Measurements from ENCODE around the gene USP16.
"Not testable (repeated sequence)": the region's sequence is repeated elsewhere in the genome, so short reads cannot be mapped to it uniquely, and the experiment has no call there.

The USP16 gene

DNA sequence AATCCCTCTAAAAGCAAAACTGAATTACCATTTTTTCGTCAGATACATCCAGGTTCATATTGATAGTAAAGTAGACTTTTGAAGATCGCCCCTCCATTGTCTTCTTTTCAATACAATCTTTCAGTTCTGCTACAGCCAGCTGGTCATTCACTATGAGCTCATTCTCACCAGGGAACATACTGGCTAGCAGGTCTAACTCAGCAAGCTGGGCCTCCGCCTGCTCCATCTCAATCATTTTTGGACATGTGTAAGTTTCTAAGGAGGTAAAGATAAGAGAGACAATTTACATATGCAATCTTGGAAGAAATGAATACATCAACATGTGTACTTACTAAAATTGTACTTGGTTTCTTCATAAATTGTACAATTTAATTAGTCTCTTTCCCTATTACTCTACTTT lies 16.1 kb upstream of the USP16 start:
- Mint-ChIP-seq H3K4me1 (peaks cover 2% of the 10 kb centered on the region), H3K27ac (no peak overlapping the region), H3K27me3 (no peaks in the 10 kb centered on the region), H3K9me3 (no peaks in the 10 kb centered on the region), H3K4me3 (no peak overlapping the region), H3K36me3 (peaks cover 4% of the 10 kb centered on the region)
- ATAC-seq (ENCODE audit: low read depth) (no peak), DNase-seq (ENCODE audit: low spot score in 2 of 2) (no peak)

DNA sequence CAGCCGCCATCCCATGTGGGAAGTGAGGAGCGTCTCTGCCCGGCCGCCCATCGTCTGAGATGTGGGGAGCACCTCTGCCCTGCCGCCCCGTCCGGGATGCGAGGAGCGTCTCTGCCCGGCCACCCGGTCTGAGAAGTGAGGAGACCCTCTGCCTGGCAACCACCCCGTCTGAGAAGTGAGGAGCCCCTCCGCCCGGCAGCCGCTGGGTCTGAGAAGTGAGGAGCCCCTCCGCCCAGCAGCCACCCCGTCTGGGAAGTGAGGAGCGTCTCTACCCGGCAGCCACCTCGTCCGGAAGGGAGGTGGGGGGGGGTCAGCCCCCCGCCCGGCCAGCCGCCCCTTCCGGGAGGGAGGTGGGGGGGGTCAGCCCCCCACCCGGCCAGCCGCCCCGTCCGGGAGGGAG lies 13.2 kb upstream of the USP16 start:
- H3K9me3 Mint-ChIP-seq; H3K27me3 Mint-ChIP-seq; H3K4me3 Mint-ChIP-seq; H3K27ac Mint-ChIP-seq; H3K36me3 Mint-ChIP-seq; H3K4me1 Mint-ChIP-seq; DNase-seq (ENCODE audit: low spot score in 2 of 2); ATAC-seq (ENCODE audit: low read depth): not testable (repeated sequence)

DNA sequence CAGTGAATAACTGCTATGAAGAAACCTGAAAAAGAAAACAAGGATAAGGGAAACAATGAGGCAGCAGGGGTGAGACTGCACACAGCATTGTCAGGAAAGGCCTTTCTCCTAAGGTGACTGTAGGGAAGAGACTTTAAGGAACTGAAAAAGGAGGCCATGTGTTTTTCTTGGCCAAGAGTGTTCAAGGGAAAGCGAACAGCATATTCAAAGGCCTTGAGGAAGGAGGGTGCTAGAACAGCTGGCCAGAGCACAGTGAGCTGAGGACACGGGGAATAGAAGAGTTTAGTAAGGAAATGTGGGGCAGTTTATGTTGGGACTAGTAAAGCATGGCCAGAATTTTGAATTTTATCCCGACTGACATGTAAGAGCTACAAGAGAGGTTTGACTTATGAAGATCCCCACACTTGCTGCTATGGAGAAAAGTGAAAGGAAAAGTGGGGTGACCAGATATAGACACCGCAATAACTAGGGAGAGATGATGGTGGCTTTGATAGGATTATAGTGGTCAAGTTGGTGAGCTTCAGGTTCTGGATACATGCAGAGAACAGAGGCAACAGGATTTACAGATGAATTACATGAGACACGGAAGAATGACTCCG lies 6.7 kb upstream of the USP16 start:
- peak overlapping the region; percentile 79 for H3K4me3 Mint-ChIP-seq
- no peaks in the 10 kb centered on the region for H3K9me3 Mint-ChIP-seq
- peaks cover 10% of the 10 kb centered on the region for H3K4me1 Mint-ChIP-seq
- ATAC-seq (ENCODE audit: low read depth): no peak
- DNase-seq (ENCODE audit: low spot score in 2 of 2): no peak
- H3K27me3 Mint-ChIP-seq: no peaks in the 10 kb centered on the region
- H3K27ac Mint-ChIP-seq: peak overlapping the region; percentile 80
- no peaks in the 10 kb centered on the region for H3K36me3 Mint-ChIP-seq

DNA sequence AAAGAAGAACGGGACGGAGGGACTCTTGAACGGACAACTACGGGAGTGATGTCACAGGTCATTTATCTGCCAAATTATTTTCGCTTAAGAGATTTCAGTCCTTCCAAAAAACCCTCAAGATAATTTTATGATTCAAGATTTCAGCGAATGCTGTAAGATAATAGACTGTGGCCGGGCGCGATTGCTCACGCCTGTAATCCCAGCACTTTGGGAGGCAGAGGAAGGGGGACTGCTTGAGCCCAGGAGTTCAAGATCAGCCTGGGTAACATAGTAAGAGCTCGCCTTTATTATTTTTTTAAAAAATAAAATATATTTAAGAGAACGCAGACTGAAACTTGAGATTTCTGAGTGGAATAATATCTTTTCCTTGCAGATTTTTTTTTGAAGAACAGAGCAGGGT lies 5.9 kb upstream of the USP16 start:
- Mint-ChIP-seq H3K4me3 (peak overlapping the region; percentile 79), H3K9me3 (no peaks in the 10 kb centered on the region), H3K36me3 (no peaks in the 10 kb centered on the region), H3K27ac (peak overlapping the region; percentile 80), H3K4me1 (peaks cover 10% of the 10 kb centered on the region), H3K27me3 (no peaks in the 10 kb centered on the region)
- no peak for DNase-seq (ENCODE audit: low spot score in 2 of 2)
- no peak for ATAC-seq (ENCODE audit: low read depth)

DNA sequence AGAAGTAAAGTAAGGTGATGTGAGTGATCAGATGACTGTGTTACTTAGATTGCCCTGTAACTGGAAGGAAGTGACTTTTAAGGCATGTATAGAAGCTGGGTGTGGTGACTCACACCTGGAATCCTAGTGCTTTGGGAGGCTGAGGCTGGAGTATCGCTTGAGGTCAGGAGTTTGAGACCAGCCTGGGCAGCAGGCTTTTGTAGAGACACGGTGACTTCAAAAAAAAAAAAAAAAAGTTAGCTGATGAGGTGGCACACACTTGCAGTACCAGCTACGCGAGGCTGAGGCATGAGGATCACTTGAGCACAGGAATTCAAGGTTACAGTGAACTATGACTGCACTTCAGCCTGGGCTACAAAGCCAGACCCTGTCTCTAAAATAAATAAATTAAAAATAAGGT lies 2.3 kb upstream of the USP16 start:
- no peak for ATAC-seq (ENCODE audit: low read depth)
- no peak overlapping the region for H3K4me3 Mint-ChIP-seq
- no peaks in the 10 kb centered on the region for H3K36me3 Mint-ChIP-seq
- no peak overlapping the region for H3K27ac Mint-ChIP-seq
- peaks cover 26% of the 10 kb centered on the region for H3K4me1 Mint-ChIP-seq
- DNase-seq (ENCODE audit: low spot score in 2 of 2): no peak
- H3K27me3 Mint-ChIP-seq: no peaks in the 10 kb centered on the region
- no peaks in the 10 kb centered on the region for H3K9me3 Mint-ChIP-seq

DNA sequence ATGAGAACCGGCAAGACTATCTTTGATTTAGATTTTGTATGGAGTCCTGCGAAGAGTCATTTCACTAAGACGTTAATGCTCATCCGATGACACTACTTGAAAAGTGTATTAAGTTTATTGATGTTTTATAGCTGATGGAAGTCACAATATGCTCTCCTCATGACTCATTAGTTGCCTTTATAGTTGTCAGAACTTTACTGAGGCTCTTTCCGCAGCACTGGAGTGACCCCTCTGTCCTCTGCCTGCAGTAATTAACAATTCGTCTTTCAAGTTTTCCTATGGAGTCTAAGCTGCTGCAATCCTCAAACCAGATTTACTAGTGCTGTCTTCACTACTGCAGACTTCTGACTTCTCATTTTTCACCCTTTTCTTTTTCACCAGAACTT lies 853 bp downstream of the USP16 start:
- DNase-seq (ENCODE audit: low spot score in 2 of 2) (no peak), ATAC-seq (ENCODE audit: low read depth) (no peak)
- no peaks in the 10 kb centered on the region for H3K36me3 Mint-ChIP-seq
- H3K4me3 Mint-ChIP-seq: peak overlapping the region; percentile 97
- H3K27ac Mint-ChIP-seq: peak overlapping the region; percentile 95
- no peaks in the 10 kb centered on the region for H3K27me3 Mint-ChIP-seq
- H3K9me3 Mint-ChIP-seq: no peaks in the 10 kb centered on the region
- H3K4me1 Mint-ChIP-seq: peaks cover 16% of the 10 kb centered on the region

DNA sequence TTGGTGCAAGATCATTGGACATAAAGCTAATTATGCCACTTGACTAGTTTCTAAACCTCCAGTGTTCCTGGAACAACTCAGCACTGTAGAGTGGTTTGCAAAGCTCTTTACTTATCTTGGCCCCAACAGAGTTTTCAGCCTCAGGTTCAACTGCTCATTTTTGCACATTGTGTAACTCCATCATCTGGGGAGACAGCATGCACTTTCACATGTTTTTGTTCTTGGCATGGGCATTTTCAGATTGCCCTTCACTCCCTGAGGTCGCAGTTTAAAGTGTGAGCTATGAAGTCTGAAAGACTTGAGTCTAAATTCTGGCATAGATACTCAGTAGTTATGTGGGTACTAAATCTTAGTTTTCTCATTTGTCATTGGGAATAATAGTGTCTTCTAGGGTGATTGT lies 5.1 kb downstream of the USP16 start:
- no peak overlapping the region for H3K4me3 Mint-ChIP-seq
- peaks cover 22% of the 10 kb centered on the region for H3K4me1 Mint-ChIP-seq
- no peak for DNase-seq (ENCODE audit: low spot score in 2 of 2)
- no peaks in the 10 kb centered on the region for H3K9me3 Mint-ChIP-seq
- ATAC-seq (ENCODE audit: low read depth): no peak
- H3K36me3 Mint-ChIP-seq: peaks cover 14% of the 10 kb centered on the region
- no peak overlapping the region for H3K27ac Mint-ChIP-seq
- no peaks in the 10 kb centered on the region for H3K27me3 Mint-ChIP-seq

DNA sequence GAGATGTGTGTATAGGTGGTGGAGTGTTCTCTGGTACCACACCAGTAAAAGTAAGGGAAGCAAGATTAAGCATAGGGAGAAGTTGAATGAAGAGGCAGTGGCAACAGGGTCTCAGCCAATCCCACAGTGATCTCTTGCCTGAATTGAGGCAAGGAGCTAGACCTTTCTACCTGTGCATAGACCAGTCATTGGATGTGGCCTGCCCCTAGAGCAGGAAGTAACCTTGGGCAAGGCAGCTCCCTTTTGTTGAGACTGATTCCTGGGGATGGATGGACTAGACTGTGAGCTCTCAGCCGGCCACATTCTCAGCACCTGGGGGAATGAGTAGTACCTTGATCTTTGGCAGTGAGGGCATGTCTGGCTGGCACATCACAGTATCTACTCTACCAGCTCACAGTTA lies 6.4 kb downstream of the USP16 start:
- H3K4me3 Mint-ChIP-seq: no peak overlapping the region
- H3K9me3 Mint-ChIP-seq: no peaks in the 10 kb centered on the region
- DNase-seq (ENCODE audit: low spot score in 2 of 2): no peak
- ATAC-seq (ENCODE audit: low read depth): no peak
- peaks cover 16% of the 10 kb centered on the region for H3K36me3 Mint-ChIP-seq
- peak overlapping the region; percentile 28 for H3K27ac Mint-ChIP-seq
- H3K27me3 Mint-ChIP-seq: no peaks in the 10 kb centered on the region
- H3K4me1 Mint-ChIP-seq: peaks cover 15% of the 10 kb centered on the region

DNA sequence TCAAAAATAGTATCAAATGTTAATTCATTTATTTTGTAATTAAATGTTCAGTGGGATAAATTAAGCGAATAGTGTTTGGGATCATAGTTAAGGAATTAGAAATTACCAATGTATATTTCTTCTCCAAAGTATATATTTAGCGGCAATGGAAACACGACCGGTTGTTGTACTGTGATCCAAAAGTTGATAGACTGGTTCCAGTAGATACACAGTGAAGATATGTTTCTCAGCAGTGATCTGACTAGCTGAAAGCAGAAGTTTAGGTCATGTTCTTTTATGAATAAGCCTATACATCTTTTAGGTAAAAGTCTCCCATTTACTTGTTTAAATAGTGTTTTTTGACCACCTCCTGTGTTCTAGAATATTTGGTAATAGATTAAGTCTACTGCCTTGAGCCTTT lies 8.8 kb downstream of the USP16 start:
- ATAC-seq (ENCODE audit: low read depth) (no peak), DNase-seq (ENCODE audit: low spot score in 2 of 2) (no peak)
- no peak overlapping the region for H3K27ac Mint-ChIP-seq
- H3K4me3 Mint-ChIP-seq: no peak overlapping the region
- no peaks in the 10 kb centered on the region for H3K27me3 Mint-ChIP-seq
- no peaks in the 10 kb centered on the region for H3K9me3 Mint-ChIP-seq
- peaks cover 10% of the 10 kb centered on the region for H3K4me1 Mint-ChIP-seq
- peaks cover 22% of the 10 kb centered on the region for H3K36me3 Mint-ChIP-seq

DNA sequence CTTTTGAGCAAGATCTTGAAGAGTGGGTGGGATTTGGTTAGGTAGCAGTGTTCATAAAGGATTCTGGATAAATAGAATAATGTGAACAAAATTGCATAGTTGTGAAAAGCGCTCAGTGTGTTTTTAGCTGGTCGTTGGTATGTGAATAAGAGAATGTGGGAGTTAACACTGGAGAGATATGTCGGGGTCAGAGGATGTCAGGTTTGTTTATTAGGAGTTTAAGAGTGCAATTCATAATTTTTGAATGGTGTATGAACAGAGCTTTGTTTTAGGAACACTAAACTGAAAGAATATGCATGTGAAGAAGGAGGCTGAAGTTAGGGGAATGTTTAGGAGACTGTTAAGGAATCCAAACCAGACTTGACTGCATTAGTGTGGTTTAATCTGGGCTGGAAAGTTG lies 9.4 kb downstream of the USP16 start:
- DNase-seq (ENCODE audit: low spot score in 2 of 2) (no peak), ATAC-seq (ENCODE audit: low read depth) (no peak)
- no peaks in the 10 kb centered on the region for H3K9me3 Mint-ChIP-seq
- peaks cover 23% of the 10 kb centered on the region for H3K36me3 Mint-ChIP-seq
- peak overlapping the region; percentile 2 for H3K27ac Mint-ChIP-seq
- H3K27me3 Mint-ChIP-seq: no peaks in the 10 kb centered on the region
- no peak overlapping the region for H3K4me3 Mint-ChIP-seq
- peaks cover 10% of the 10 kb centered on the region for H3K4me1 Mint-ChIP-seq

DNA sequence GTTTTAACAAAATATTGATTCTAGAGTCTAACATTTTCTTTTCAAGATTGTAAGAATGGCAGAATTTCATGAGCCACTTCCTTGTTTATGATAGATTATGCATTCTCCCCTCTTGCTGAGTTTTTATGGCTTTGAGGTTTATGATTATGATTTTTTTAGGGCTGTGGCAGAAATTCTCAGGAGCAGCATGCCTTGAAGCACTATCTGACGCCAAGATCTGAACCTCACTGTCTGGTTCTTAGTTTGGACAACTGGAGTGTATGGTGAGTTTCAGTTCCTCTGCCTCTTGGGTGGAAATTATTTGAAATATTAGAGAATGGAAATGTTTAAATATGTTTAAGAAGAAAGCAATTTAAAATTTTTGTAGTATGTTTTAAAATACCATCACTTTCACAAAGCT lies 10.2 kb downstream of the USP16 start:
- no peak for DNase-seq (ENCODE audit: low spot score in 2 of 2)
- H3K36me3 Mint-ChIP-seq: peaks cover 24% of the 10 kb centered on the region
- H3K4me1 Mint-ChIP-seq: peaks cover 10% of the 10 kb centered on the region
- H3K9me3 Mint-ChIP-seq: no peaks in the 10 kb centered on the region
- no peak overlapping the region for H3K27ac Mint-ChIP-seq
- no peak overlapping the region for H3K4me3 Mint-ChIP-seq
- ATAC-seq (ENCODE audit: low read depth): no peak
- H3K27me3 Mint-ChIP-seq: no peaks in the 10 kb centered on the region

DNA sequence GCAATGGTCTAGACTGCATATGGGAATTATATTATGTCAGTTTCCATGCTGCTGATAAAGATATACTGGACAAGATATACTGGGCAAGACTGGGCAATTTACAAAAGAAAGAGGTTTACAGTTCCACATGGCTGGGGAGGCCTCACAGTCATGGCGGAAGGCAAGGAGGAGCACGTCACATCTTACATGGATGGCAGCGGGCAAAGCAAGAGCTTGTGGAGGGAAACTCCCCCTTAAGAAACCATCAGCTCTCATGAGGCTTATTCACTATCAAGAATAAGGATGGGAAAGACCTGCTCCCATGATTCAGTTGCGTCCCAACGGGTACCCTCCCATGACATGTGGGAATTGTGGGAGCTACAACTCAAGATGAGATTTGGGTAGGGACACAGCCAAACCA lies 27.8 kb downstream of the USP16 start:
- H3K4me1 Mint-ChIP-seq: peaks cover 6% of the 10 kb centered on the region
- DNase-seq (ENCODE audit: low spot score in 2 of 2) (no peak), ATAC-seq (ENCODE audit: low read depth) (no peak)
- H3K4me3 Mint-ChIP-seq: no peak overlapping the region
- H3K9me3 Mint-ChIP-seq: no peaks in the 10 kb centered on the region
- no peak overlapping the region for H3K27ac Mint-ChIP-seq
- H3K36me3 Mint-ChIP-seq: peaks cover 25% of the 10 kb centered on the region
- no peaks in the 10 kb centered on the region for H3K27me3 Mint-ChIP-seq

DNA sequence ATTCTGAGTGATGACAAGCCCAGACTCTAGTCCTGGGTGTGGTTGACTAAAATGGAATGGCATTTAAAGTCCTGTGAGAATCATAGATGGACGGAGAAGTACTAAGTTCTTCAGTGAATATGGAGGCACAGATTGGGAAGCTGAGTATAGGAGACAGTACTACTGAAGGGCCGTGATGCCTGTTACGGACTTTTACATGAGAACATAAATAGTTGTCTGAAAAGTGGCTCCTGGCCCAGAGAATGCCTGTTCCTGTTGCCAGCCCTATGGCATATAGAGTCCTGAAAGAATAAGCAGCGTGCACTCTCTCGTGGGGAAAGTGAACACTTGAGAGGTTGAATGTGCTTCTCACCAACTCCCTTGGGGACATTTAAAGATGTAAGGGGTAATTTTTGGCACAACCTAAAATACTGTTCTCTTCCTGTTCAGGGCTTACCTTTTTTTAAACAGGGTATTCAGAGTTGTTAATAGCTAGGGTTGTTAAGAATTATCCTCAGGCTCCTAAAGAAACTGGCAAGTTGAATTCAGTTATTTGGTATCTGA lies 28.6 kb downstream of the USP16 start:
- Mint-ChIP-seq H3K4me1 (peaks cover 6% of the 10 kb centered on the region), H3K9me3 (no peaks in the 10 kb centered on the region), H3K4me3 (no peak overlapping the region), H3K27me3 (no peaks in the 10 kb centered on the region), H3K36me3 (peaks cover 21% of the 10 kb centered on the region), H3K27ac (no peak overlapping the region)
- DNase-seq (ENCODE audit: low spot score in 2 of 2): no peak
- ATAC-seq (ENCODE audit: low read depth): peak; percentile 37

DNA sequence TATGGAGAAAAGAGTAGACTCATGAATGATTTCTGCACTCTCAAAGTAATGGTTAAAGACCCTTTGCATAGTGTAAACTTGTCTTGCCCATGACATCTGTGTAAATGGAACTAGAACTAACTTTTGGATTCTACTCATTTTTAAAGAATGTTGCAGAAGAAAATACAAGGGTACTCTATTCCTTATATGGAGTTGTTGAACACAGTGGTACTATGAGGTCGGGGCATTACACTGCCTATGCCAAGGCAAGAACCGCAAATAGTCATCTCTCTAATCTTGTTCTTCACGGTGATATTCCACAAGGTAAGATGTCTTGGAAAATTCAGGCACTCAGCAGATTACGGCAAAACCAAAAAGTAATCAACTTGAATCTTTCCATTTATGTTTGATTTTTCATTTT lies 29.2 kb downstream of the USP16 start:
- DNase-seq (ENCODE audit: low spot score in 2 of 2) (no peak), ATAC-seq (ENCODE audit: low read depth) (no peak)

DNA sequence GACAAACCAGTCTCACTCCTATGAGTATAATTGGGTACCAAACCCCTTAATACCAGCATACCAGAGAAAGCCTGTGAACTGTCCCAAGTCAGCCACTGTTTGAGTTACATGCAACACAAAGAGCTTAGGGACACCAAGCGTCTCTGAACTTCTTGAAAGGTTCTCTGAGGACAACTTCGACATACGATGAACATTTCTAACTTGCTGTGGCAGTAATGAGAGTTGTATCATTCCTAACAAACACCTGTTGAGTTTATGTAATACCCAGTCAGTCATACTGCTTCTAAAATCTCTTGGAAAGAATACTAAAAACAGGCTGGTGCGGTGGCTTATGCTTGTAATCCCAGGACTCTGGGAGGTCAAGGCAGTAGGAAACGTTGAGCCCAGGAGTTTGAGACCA lies 30.6 kb downstream of the USP16 start:
- Mint-ChIP-seq H3K27ac (peak overlapping the region; percentile 31), H3K36me3 (peaks cover 18% of the 10 kb centered on the region), H3K4me3 (no peak overlapping the region), H3K4me1 (peaks cover 6% of the 10 kb centered on the region), H3K27me3 (no peaks in the 10 kb centered on the region), H3K9me3 (no peaks in the 10 kb centered on the region)
- ATAC-seq (ENCODE audit: low read depth) (no peak), DNase-seq (ENCODE audit: low spot score in 2 of 2) (no peak)

More for the DNA sequence above, 29.2 kb downstream of the USP16 start:
- peaks cover 21% of the 10 kb centered on the region for H3K36me3 Mint-ChIP-seq
- H3K9me3 Mint-ChIP-seq: no peaks in the 10 kb centered on the region
- peaks cover 6% of the 10 kb centered on the region for H3K4me1 Mint-ChIP-seq
- H3K27me3 Mint-ChIP-seq: no peaks in the 10 kb centered on the region
- no peak overlapping the region for H3K27ac Mint-ChIP-seq
- H3K4me3 Mint-ChIP-seq: no peak overlapping the region

All from memory B cell (primary cell).